GM12801 (cell line): ENCODE measurements around the gene MB.

Source experiments
- TF ChIP-seq, protein P1 (sequence below): IDR thresholded peaks from one replicate; pipeline ENCODE4 v1.5.1; 2011; ENCODE audit warnings: control low read depth; ENCODE audit not compliant: insufficient read length; ENCODE audit errors: extremely low read depth

MB gene

DNA sequence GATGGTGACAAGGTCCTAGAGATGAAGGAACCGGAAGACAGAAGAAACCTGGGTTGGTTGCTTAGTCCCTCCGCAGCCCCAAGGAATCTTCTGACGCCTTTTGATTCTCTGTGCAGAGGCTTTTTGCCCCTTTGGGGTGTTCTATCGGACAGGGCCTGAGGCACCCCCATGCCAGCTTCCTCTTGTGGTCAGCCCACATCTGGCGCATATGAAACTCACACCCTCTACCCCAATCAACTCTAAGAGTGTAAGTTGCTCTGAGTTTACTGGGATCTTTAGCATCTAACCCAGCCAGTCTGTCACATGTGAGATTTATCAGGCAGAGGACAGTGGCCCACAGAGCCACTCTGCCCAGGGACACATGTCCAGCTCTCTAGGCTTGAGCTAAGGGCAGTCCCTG, 59.1 kb downstream of the MB start:
- TF ChIP-seq, protein P1, sequence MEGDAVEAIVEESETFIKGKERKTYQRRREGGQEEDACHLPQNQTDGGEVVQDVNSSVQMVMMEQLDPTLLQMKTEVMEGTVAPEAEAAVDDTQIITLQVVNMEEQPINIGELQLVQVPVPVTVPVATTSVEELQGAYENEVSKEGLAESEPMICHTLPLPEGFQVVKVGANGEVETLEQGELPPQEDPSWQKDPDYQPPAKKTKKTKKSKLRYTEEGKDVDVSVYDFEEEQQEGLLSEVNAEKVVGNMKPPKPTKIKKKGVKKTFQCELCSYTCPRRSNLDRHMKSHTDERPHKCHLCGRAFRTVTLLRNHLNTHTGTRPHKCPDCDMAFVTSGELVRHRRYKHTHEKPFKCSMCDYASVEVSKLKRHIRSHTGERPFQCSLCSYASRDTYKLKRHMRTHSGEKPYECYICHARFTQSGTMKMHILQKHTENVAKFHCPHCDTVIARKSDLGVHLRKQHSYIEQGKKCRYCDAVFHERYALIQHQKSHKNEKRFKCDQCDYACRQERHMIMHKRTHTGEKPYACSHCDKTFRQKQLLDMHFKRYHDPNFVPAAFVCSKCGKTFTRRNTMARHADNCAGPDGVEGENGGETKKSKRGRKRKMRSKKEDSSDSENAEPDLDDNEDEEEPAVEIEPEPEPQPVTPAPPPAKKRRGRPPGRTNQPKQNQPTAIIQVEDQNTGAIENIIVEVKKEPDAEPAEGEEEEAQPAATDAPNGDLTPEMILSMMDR: no peak
